ENCODE results near the gene EFHC1. TPM values are rescaled to one million over a fixed set of nuclear protein-coding genes. Genes with fewer than 3 reads are reported as not detected.
"Not testable (repeated sequence)": the region's sequence is repeated elsewhere in the genome, so short reads cannot be mapped to it uniquely, and the experiment has no call there.

EFHC1 gene
- total RNA-seq, 3 donors from 2014 or later, result 26.2 to 55.8 (median 36.7) TPM

GRCh38 chr6:52422156-52422555, 2.0 kb downstream of the EFHC1 start:
- H3K9me3 ChIP-seq, result no peaks in the 10 kb centered on the region
- TF ChIP-seq POLR2AphosphoS5 (IDR thresholded peaks at IDR 0.05), result no peak
- TF ChIP-seq POLR2A (IDR thresholded peaks at IDR 0.05), result no peak
- no peak for TF ChIP-seq CTCF (IDR thresholded peaks at IDR 0.05)
- no peaks in the 10 kb centered on the region for H3K27me3 ChIP-seq
- DNase-seq (ENCODE audit: low spot score in 2 of 2), result no peak
- no peaks in the 10 kb centered on the region for H3K36me3 ChIP-seq
- no peak overlapping the region for H3K4me3 ChIP-seq
- H3K27ac ChIP-seq, result no peak overlapping the region
- no peaks in the 10 kb centered on the region for H3K4me1 ChIP-seq
- intact Hi-C loops (cut with DNase I; ENCODE audit: low total_unique reads), result loop anchor here (10.0 kb wide), 1 partner anchor 83 kb away; no protein-coding TSS in a partner anchor

GRCh38 chr6:52423448-52423847, 3.3 kb downstream of the EFHC1 start:
- TF ChIP-seq POLR2A (IDR thresholded peaks at IDR 0.05), result no peak
- no peak for TF ChIP-seq CTCF (IDR thresholded peaks at IDR 0.05)
- TF ChIP-seq POLR2AphosphoS5 (IDR thresholded peaks at IDR 0.05), result no peak
- no peaks in the 10 kb centered on the region for H3K9me3 ChIP-seq
- DNase-seq (ENCODE audit: low spot score in 2 of 2), result no peak
- no peak overlapping the region for H3K4me3 ChIP-seq
- H3K36me3 ChIP-seq, result no peaks in the 10 kb centered on the region
- no peaks in the 10 kb centered on the region for H3K27me3 ChIP-seq
- peak overlapping the region in 1 of 2 donors; percentile 51 for H3K27ac ChIP-seq
- H3K4me1 ChIP-seq, result no peaks in the 10 kb centered on the region
- intact Hi-C loops (cut with DNase I; ENCODE audit: low total_unique reads), result loop anchor here (10.0 kb wide), 1 partner anchor 81 kb away; no protein-coding TSS in a partner anchor

- intact Hi-C loops (cut with DNase I; ENCODE audit: low total_unique reads), result loop anchor here (10.0 kb wide), 1 partner anchor 81 kb away; no protein-coding TSS in a partner anchor
- no peak overlapping the region for H3K4me3 ChIP-seq
- no peak for DNase-seq (ENCODE audit: low spot score in 2 of 2)
These were observed 3.8 kb downstream of the EFHC1 start for GRCh38 chr6:52423971-52424381.

GRCh38 chr6:52424513-52424912, 4.4 kb downstream of the EFHC1 start:
- Histone ChIP-seq H3K27me3 (no peaks in the 10 kb centered on the region), H3K27ac (peak overlapping the region in 1 of 2 donors; percentile 33), H3K4me3 (no peak overlapping the region), H3K9me3 (no peaks in the 10 kb centered on the region), H3K4me1 (no peaks in the 10 kb centered on the region), H3K36me3 (no peaks in the 10 kb centered on the region)
- DNase-seq (ENCODE audit: low spot score in 2 of 2), result no peak
- intact Hi-C loops (cut with DNase I; ENCODE audit: low total_unique reads), result loop anchor here (10.0 kb wide), 1 partner anchor 80 kb away; no protein-coding TSS in a partner anchor
- no peak for TF ChIP-seq CTCF (IDR thresholded peaks at IDR 0.05)
- TF ChIP-seq POLR2AphosphoS5 (IDR thresholded peaks at IDR 0.05), result no peak
- TF ChIP-seq POLR2A (IDR thresholded peaks at IDR 0.05), result no peak

More at GRCh38 chr6:52423971-52424381, 3.8 kb downstream of the EFHC1 start:
- H3K27me3 ChIP-seq, result no peaks in the 10 kb centered on the region
- no peaks in the 10 kb centered on the region for H3K9me3 ChIP-seq
- TF ChIP-seq CTCF (IDR thresholded peaks at IDR 0.05), result no peak
- no peaks in the 10 kb centered on the region for H3K4me1 ChIP-seq
- peak overlapping the region; percentile 44 to 51 for H3K27ac ChIP-seq
- no peaks in the 10 kb centered on the region for H3K36me3 ChIP-seq

- TF ChIP-seq POLR2A (IDR thresholded peaks at IDR 0.05) (no peak), POLR2AphosphoS5 (IDR thresholded peaks at IDR 0.05) (no peak), CTCF (IDR thresholded peaks at IDR 0.05) (no peak)
- intact Hi-C loops (cut with DNase I; ENCODE audit: low total_unique reads), result loop anchor here (10.0 kb wide), 1 partner anchor 78 kb away; no protein-coding TSS in a partner anchor
- no peak overlapping the region for H3K4me3 ChIP-seq
- DNase-seq (ENCODE audit: low spot score in 2 of 2), result no peak
- H3K9me3 ChIP-seq, result no peaks in the 10 kb centered on the region
- no peaks in the 10 kb centered on the region for H3K4me1 ChIP-seq
- H3K27me3 ChIP-seq, result no peaks in the 10 kb centered on the region
- no peaks in the 10 kb centered on the region for H3K36me3 ChIP-seq
- H3K27ac ChIP-seq, result peak overlapping the region in 1 of 2 donors; percentile 14
These were observed 6.5 kb downstream of the EFHC1 start for GRCh38 chr6:52426667-52427066.

GRCh38 chr6:52433294-52433693, 13.2 kb downstream of the EFHC1 start:
- DNase-seq (ENCODE audit: low spot score in 2 of 2); H3K4me3 ChIP-seq; H3K4me1 ChIP-seq; H3K27ac ChIP-seq; H3K36me3 ChIP-seq; H3K27me3 ChIP-seq; H3K9me3 ChIP-seq; intact Hi-C loops (cut with DNase I; ENCODE audit: low total_unique reads): not testable (repeated sequence)

Data from breast epithelium (tissue), 4 donors.